RWPE1 (cell line): ENCODE results near the gene RFX1.

Source experiments
- CTCF ChIA-PET: fragments of 350-600 bp; sonication (Branson Sonifier 250); formaldehyde crosslinking; extraction: SDS; loops from one replicate; lab custom pipeline; 2021; lab: Yijun Ruan, JAX
- POLR2A ChIA-PET: fragments of 400-600 bp; formaldehyde crosslinking; extraction: SDS; loops from one replicate; lab custom pipeline; 2020; ENCODE audit warnings: antibody characterized with exemption; ENCODE audit not compliant: low non-redundant PET; lab: Yijun Ruan, JAX
- DNase-seq: peaks from one replicate; pipeline ENCODE4 v3.0.0; 2012; ENCODE audit warnings: low spot score
- H3K27ac ChIP-seq: fragments of 450-650 bp; 2 replicates; pipeline ENCODE4 v1.5.1; 2017
- CTCF ChIP-seq: fragments of 450-650 bp; conservative IDR thresholded peaks from 2 replicates; pipeline ENCODE4 v1.5.1; 2017; ENCODE audit warnings: low read depth, mild to moderate bottlenecking

RFX1 gene

GRCh38 chr19:13964776-13965175 lies 41.3 kb downstream of the RFX1 start:
- CTCF ChIA-PET = no interaction called here
- DNase-seq = no peak
- peak overlapping the region; percentile 34 for H3K27ac ChIP-seq
- no peak for TF ChIP-seq CTCF
- POLR2A ChIA-PET = no interaction called here

GRCh38 chr19:13963603-13964105 lies 42.5 kb downstream of the RFX1 start:
- ChIA-PET CTCF (no interaction called here), POLR2A (no interaction called here)

GRCh38 chr19:13962699-13963602 lies 43.2 kb downstream of the RFX1 start:
- TF ChIP-seq CTCF = no peak
- ChIA-PET POLR2A (no interaction called here), CTCF (no interaction called here)
- peak overlapping the region; percentile 10; the same call in 1 of the 2 replicates for H3K27ac ChIP-seq
- DNase-seq = no peak

More at GRCh38 chr19:13963603-13964105, 42.5 kb downstream of the RFX1 start:
- no peak for DNase-seq
- H3K27ac ChIP-seq = peak overlapping the region; percentile 10; the same call in 1 of the 2 replicates
- no peak for TF ChIP-seq CTCF

GRCh38 chr19:13961826-13962698 lies 44.1 kb downstream of the RFX1 start:
- POLR2A ChIA-PET = no interaction called here
- DNase-seq = no peak
- CTCF ChIA-PET = interaction anchor here (0.7 to 0.8 kb wide), 2 partner anchors 38 to 96 kb away, joined by 3 read pairs; no protein-coding TSS in a partner anchor
- peak overlapping the region; percentile 33 for H3K27ac ChIP-seq
- no peak for TF ChIP-seq CTCF

- ChIA-PET POLR2A (no interaction called here), CTCF (interaction anchor here (0.7 to 0.8 kb wide), 2 partner anchors 37 to 97 kb away, joined by 3 read pairs; no protein-coding TSS in a partner anchor)
- H3K27ac ChIP-seq = peak overlapping the region; percentile 33
- no peak for DNase-seq
- no peak for TF ChIP-seq CTCF
Measured at GRCh38 chr19:13960863-13961784, 45.0 kb downstream of the RFX1 start.
